K562 (cell line): ENCODE data around the gene TMEM242. TPM values are rescaled to one million over a fixed set of nuclear protein-coding genes. Genes with fewer than 3 reads are reported as not detected.

Experiments
- ATAC-seq: fragments of 200-7000 bp; cut with Tn5 transposase; 3 replicates; pipeline ENCODE4 v1.9.1; 2020; ENCODE audit warnings: moderate library complexity
- BruUV-seq: library from RNA; stranded (reverse); fragments of 400-500 nt; replicated peaks from 2 replicates; lab custom pipeline; 2021; lab: Mats Ljungman, UMichigan
- CTCF ChIA-PET: fragments of 300-600 bp; formaldehyde crosslinking; extraction: SDS; loops from one replicate; lab custom pipeline; 2021; ENCODE audit warnings: low intra/inter-chr PET ratio; lab: Yijun Ruan, JAX
- POLR2A ChIA-PET: fragments of 300-600, 350-650 bp; sonication (Branson Sonifier 250); formaldehyde crosslinking; extraction: SDS; loops from one replicate; lab custom pipeline; 2021; ENCODE audit warnings: antibody characterized with exemption, inconsistent platforms; lab: Yijun Ruan, JAX
- DNase-seq, 4 experiments: peaks; one replicate each; pipeline versions ENCODE4 v3.0.0 to v3.0.0-alpha.2; 2011 to 2018; ENCODE audit warnings: low spot score in 3 of 4, mixed read lengths in 3 of 4; ENCODE audit errors: extremely low read depth in 1 of 4
- FAIRE-seq: peaks from 2 replicates; lab custom pipeline; 2011; peaks lifted over from hg19 to GRCh38; lab: Jason Lieb, UNC
- H2AFZ ChIP-seq: 2 replicates; pipeline ENCODE4 v1.6.0; 2011; ENCODE audit warnings: low read depth, low read length, control low read depth, inconsistent platforms
- H3K27ac ChIP-seq: fragments of 200-600 bp; 3 replicates; pipeline ENCODE4 v1.8.0; 2011; ENCODE audit warnings: low read depth, mild to moderate bottlenecking, control low read depth, inconsistent platforms, low read length, moderate library complexity, mixed read lengths; ENCODE audit errors: extremely low read depth
- H3K27me3 ChIP-seq, 2 experiments: fragments of 300-600 bp in 1 of 2; 2 replicates in 1 of 2; 3 replicates in 1 of 2; pipeline versions ENCODE4 v1.6.0 to v1.8.0; 2011; ENCODE audit warnings: inconsistent platforms in 2 of 2, low read length in 2 of 2, mild to moderate bottlenecking in 1 of 2, mixed read lengths in 1 of 2, moderate library complexity in 1 of 2; ENCODE audit not compliant: control insufficient read depth in 2 of 2, insufficient read depth in 2 of 2
- H3K36me3 ChIP-seq: fragments of 300-600 bp; 3 replicates; pipeline ENCODE4 v1.8.0; 2011; ENCODE audit warnings: mild to moderate bottlenecking, low read length, inconsistent platforms; ENCODE audit not compliant: control insufficient read depth, insufficient read depth
- H3K4me1 ChIP-seq, 2 experiments: fragments of 200-600 bp in 1 of 2; replicated peaks in 1 of 2; 2 replicates in 1 of 2; 3 replicates in 1 of 2; pipeline versions ENCODE4 v1.5.1 to v1.8.0; 2011; ENCODE audit warnings: inconsistent platforms in 2 of 2, low read length in 2 of 2, mild to moderate bottlenecking in 1 of 2, mixed read lengths in 1 of 2, moderate library complexity in 1 of 2; ENCODE audit not compliant: control insufficient read depth in 2 of 2, insufficient read depth in 2 of 2
- H3K4me2 ChIP-seq: 2 replicates; pipeline ENCODE4 v1.6.1; 2011; ENCODE audit warnings: low read length, control low read depth, inconsistent platforms, mixed read lengths; ENCODE audit not compliant: insufficient read depth
- H3K4me3 ChIP-seq: fragments of 200-600 bp; sonication (generic), shearing (Covaris generic); 2 replicates; pipeline ENCODE4 v1.5.1; 2016; ENCODE audit warnings: control low read depth, inconsistent platforms
- H3K79me2 ChIP-seq: fragments of 200-600 bp; 3 replicates; pipeline ENCODE4 v1.8.0; 2011; ENCODE audit warnings: low read length, inconsistent platforms; ENCODE audit not compliant: control insufficient read depth, insufficient read depth
- H3K9ac ChIP-seq, 2 experiments: 2 replicates each; pipeline versions ENCODE4 v1.6.0 to v1.6.1; 2011; ENCODE audit warnings: low read depth in 2 of 2, low read length in 2 of 2, control low read depth in 1 of 2, inconsistent platforms in 1 of 2, mild to moderate bottlenecking in 1 of 2, mixed read lengths in 1 of 2; ENCODE audit not compliant: insufficient read depth in 1 of 2
- H3K9me1 ChIP-seq: one replicate; pipeline ENCODE4 v1.6.0; 2011; ENCODE audit warnings: inconsistent platforms, mild to moderate bottlenecking, low read length, moderate library complexity; ENCODE audit not compliant: control insufficient read depth, insufficient read depth
- H3K9me3 ChIP-seq: replicated peaks from 2 replicates; pipeline ENCODE4 v1.5.1; 2011; ENCODE audit warnings: low read depth, low read length, inconsistent platforms; ENCODE audit not compliant: control insufficient read depth, insufficient read depth
- H4K20me1 ChIP-seq: replicated peaks from 2 replicates; pipeline ENCODE4 v1.6.1; 2011; ENCODE audit warnings: low read length, inconsistent platforms, mixed read lengths; ENCODE audit not compliant: control insufficient read depth, insufficient read depth
- HIVEP1 ChIP-seq: fragments of 250-450 bp; sonication (Bioruptor Pico); IDR thresholded peaks from 2 replicates; pipeline ENCODE4 v1.4.0; 2020; ENCODE audit warnings: mild to moderate bottlenecking
- SRF ChIP-seq, 2 experiments: fragments of 250-450, 450-650 bp in 1 of 2; sonication (Bioruptor Pico) in 1 of 2; sonication (generic) in 1 of 2; formaldehyde crosslinking; IDR thresholded peaks; 2 replicates each; pipeline versions ENCODE4 v1.5.0 to v1.5.1; 2020 to 2022; ENCODE audit warnings: mild to moderate bottlenecking in 1 of 2, missing genetic modification reagents in 1 of 2
- WGBS: fragments of 100-300 bp; shearing (Covaris generic); methylation state at CpG from one replicate; pipeline ENCODE4 v1.1.6; 2016; ENCODE audit warnings: low coverage, mixed read lengths; ENCODE audit not compliant: insufficient coverage; ENCODE audit errors: missing lambda C conversion rate; 5-methylcytosine and 5-hydroxymethylcytosine counted together
- in situ Hi-C: fragments of 300-500 bp; cut with MboI; formaldehyde crosslinking; loops from 4 replicates; pipeline ENCODE4 v1.15.0; 2018; ENCODE audit warnings: inconsistent platforms, mixed read lengths
- intact Hi-C: fragments of 100-400 bp; cut with micrococcal nuclease; formaldehyde crosslinking; loops from 2 replicates; pipeline ENCODE4 v1.14.2; 2022
- polyA plus RNA-seq, 8 experiments: library from polyadenylated mRNA; depleted of rRNA in 4 of 8; stranded (reverse) in 5 of 8; unstranded in 3 of 8; fragments of >200 nt; fragmentation: Nextera tagmentation in 2 of 8; fragmentation: Illumina TruSeq in 1 of 8; extraction: Ambion mirVana in 2 of 8; extraction: Trizol in 1 of 8; gene quantifications; 2 replicates each; pipeline versions ENCODE4 v1.2.1 to v1.2.3, GENCODE V29; 2011 to 2014; ENCODE audit warnings: inconsistent platforms in 1 of 8, missing spikeins in 1 of 8
- total RNA-seq, 7 experiments: library from RNA; depleted of rRNA in 6 of 7; stranded (reverse); fragments of >200 nt in 6 of 7; fragmentation: Illumina TruSeq in 2 of 7; extraction: Trizol in 2 of 7; gene quantifications; 2 replicates each; pipeline versions ENCODE4 v1.2.1 to v1.2.3, GENCODE V29; 2011 to 2021; ENCODE audit warnings: low replicate concordance in 1 of 7
- TF ChIP-seq, protein P1 (sequence below), 3 experiments: fragments of 200-800 bp in 1 of 3; sonication (Bioruptor generic) in 1 of 3; sonication (generic) in 1 of 3; formaldehyde crosslinking in 1 of 3; IDR thresholded peaks; 2 replicates each; pipeline versions ENCODE4 v1.6.1 to v1.8.0; 2016 to 2022; ENCODE audit warnings: mild to moderate bottlenecking in 2 of 3, missing compliant biosample characterization in 2 of 3, missing genetic modification characterization in 2 of 3, missing genetic modification reagents in 1 of 3

Gene TMEM242
- total and polyA plus RNA-seq, 9 of the 15 experiments (the other 6 are each of a cell fraction or from before 2014, with no cell fraction given): 9.5 to 35.3 (median 16.5) TPM

DNA sequence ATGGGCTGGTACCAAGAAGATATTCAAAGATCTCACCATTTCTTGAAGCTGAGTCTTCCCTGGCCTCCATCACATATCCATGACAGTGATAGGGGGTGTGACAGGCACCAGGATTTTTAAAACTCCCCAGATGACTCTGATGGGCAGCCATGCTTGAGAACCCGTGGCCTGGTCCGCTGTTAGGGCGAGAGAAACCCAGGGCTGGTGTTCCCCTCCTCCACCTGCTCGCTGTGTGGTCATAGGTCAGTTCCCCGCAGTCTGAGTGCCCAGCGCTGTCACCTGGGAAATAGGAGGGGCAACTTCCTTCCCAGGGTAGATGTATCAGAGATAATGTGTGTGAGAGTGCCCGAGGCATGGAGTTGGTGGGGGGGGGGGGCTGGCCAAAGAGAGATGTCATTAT lies 50.9 kb downstream of the TMEM242 start:
- Histone ChIP-seq H3K36me3 (no peaks in the 10 kb centered on the region), H2AFZ (no peak overlapping the region), H3K9me1 (no peaks in the 10 kb centered on the region), H3K4me1 (peaks cover 14 to 30% of the 10 kb centered on the region in 2 experiments; a peak in 4 of 5 replicates), H3K4me3 (no peak overlapping the region), H3K27ac (no peak overlapping the region), H3K79me2 (no peaks in the 10 kb centered on the region), H3K9ac (peak overlapping the region in 1 of 2 experiments; percentile 19; a peak in 1 of 4 replicates), H3K4me2 (no peak overlapping the region), H3K27me3 (peaks cover 7 to 28% of the 10 kb centered on the region in 2 experiments), H4K20me1 (no peaks in the 10 kb centered on the region), H3K9me3 (0 out of 2 replicates have a peak, but pooled peaks cover 3% of the 10 kb centered on the region)
- intact Hi-C loops: loop anchor here (5.0 to 10.0 kb wide), 4 partner anchors 90 to 698 kb away; no protein-coding TSS in a partner anchor
- no peak for TF ChIP-seq HIVEP1 (CRISPR knock-in tag)
- TF ChIP-seq, protein P1, sequence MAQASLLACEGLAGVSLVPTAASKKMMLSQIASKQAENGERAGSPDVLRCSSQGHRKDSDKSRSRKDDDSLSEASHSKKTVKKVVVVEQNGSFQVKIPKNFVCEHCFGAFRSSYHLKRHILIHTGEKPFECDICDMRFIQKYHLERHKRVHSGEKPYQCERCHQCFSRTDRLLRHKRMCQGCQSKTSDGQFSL (CRISPR knock-in tag; IDR thresholded peaks at IDR 0.05): peak; percentile 35; the same call in 1 of the 2 replicates
- TF ChIP-seq, protein P1 (tag; IDR thresholded peaks at IDR 0.05): peak in 1 of 2 experiments; percentile 53; a peak in 1 of 4 replicates
- TF ChIP-seq SRF (CRISPR knock-in tag; IDR thresholded peaks at IDR 0.05): no peak
- BruUV-seq: no TSS peak
- in situ Hi-C loops: no loop called here
- POLR2A ChIA-PET: interaction anchor here (0.9 kb wide), 1 partner anchor 16 kb away, joined by 5 read pairs; no protein-coding TSS in a partner anchor
- 67% methylated on average over 6 of the region's 7 CpGs for WGBS
- no peak for FAIRE-seq
- CTCF ChIA-PET: no interaction called here
- no peak for ATAC-seq
- no peak for DNase-seq
